Endodermal cell (in vitro differentiated cells): ENCODE data around the gene COPG1. TPM values are rescaled to one million over a fixed set of nuclear protein-coding genes. Genes with fewer than 3 reads are reported as not detected.

Experiments used
- DNase-seq: peaks from one replicate; pipeline ENCODE4 v3.0.0-alpha.2; 2017
- H3K27ac ChIP-seq: 2 replicates; pipeline ENCODE4 v1.5.1; 2013; ENCODE audit warnings: mild to moderate bottlenecking, low read depth, low read length, moderate library complexity
- H3K27me3 ChIP-seq: 2 replicates; pipeline ENCODE4 v1.6.1; 2013; ENCODE audit warnings: mild to moderate bottlenecking, low read length, moderate library complexity; ENCODE audit not compliant: insufficient read depth, control insufficient read depth, poor library complexity, severe bottlenecking
- H3K36me3 ChIP-seq: 2 replicates; pipeline ENCODE4 v1.7.0; 2013; ENCODE audit warnings: mild to moderate bottlenecking, low read length, moderate library complexity; ENCODE audit not compliant: control insufficient read depth, insufficient read depth
- H3K4me1 ChIP-seq: one replicate; pipeline ENCODE4 v1.7.0; 2013; ENCODE audit warnings: low read length; ENCODE audit not compliant: control insufficient read depth, insufficient read depth
- H3K4me3 ChIP-seq: 2 replicates; pipeline ENCODE4 v1.5.1; 2013; ENCODE audit warnings: mild to moderate bottlenecking, low read length, moderate library complexity
- H3K9ac ChIP-seq: 2 replicates; pipeline ENCODE4 v1.6.1; 2013; ENCODE audit warnings: mild to moderate bottlenecking, low read length, moderate library complexity; ENCODE audit not compliant: poor library complexity, severe bottlenecking; ENCODE audit errors: extremely low read depth
- H3K9me3 ChIP-seq: 2 replicates; pipeline ENCODE4 v1.6.1; 2013; ENCODE audit warnings: mild to moderate bottlenecking, low read length, moderate library complexity; ENCODE audit not compliant: control insufficient read depth
- H3K27ac Mint-ChIP-seq: 2 replicates; pipeline ENCODE4 v1.8.0; 2020; ENCODE audit warnings: mixed read lengths
- H3K27me3 Mint-ChIP-seq: 2 replicates; pipeline ENCODE4 v1.8.0; 2021; ENCODE audit warnings: mild to moderate bottlenecking, mixed read lengths; ENCODE audit not compliant: insufficient read depth
- H3K36me3 Mint-ChIP-seq: 2 replicates; pipeline ENCODE4 v1.8.0; 2020; ENCODE audit warnings: low read depth, mixed read lengths
- H3K4me1 Mint-ChIP-seq: 2 replicates; pipeline ENCODE4 v1.8.0; 2020; ENCODE audit warnings: mixed read lengths
- H3K4me3 Mint-ChIP-seq: 2 replicates; pipeline ENCODE4 v1.8.0; 2020; ENCODE audit warnings: mild to moderate bottlenecking, moderate library complexity, mixed read lengths
- H3K9me3 Mint-ChIP-seq: 2 replicates; pipeline ENCODE4 v1.8.0; 2020; ENCODE audit warnings: mild to moderate bottlenecking, mixed read lengths
- whole genome bisulfite sequencing, 2 experiments: methylation state at CpG; one replicate each; pipeline versions ENCODE4 v1.1.5 to v1.1.7; 2013; ENCODE audit warnings: missing lambda C conversion rate in 2 of 2, mixed read lengths in 1 of 2; ENCODE audit not compliant: insufficient coverage in 1 of 2, insufficient read length in 1 of 2; 5-methylcytosine and 5-hydroxymethylcytosine counted together
- total RNA-seq, 2 donors: library from RNA; stranded (reverse); fragmentation: NEBNext Ultra II Directional in 1 of 2; extraction: Animal tissue kit (Norgen Biotek cat#: 25700) in 1 of 2; gene quantifications; 2 replicates in 1 of 2; 3 replicates in 1 of 2; pipeline ENCODE4 v1.2.1, GENCODE V29; 2021
- TF ChIP-seq, protein P1 (sequence below): fragments of 200-600 bp; sonication (generic); conservative IDR thresholded peaks from 2 replicates; pipeline ENCODE4 v1.5.0; 2021; ENCODE audit warnings: antibody characterized with exemption, mild to moderate bottlenecking

The COPG1 gene
- total RNA-seq, 2 donors from 2014 or later = 151 to 193 TPM

DNA sequence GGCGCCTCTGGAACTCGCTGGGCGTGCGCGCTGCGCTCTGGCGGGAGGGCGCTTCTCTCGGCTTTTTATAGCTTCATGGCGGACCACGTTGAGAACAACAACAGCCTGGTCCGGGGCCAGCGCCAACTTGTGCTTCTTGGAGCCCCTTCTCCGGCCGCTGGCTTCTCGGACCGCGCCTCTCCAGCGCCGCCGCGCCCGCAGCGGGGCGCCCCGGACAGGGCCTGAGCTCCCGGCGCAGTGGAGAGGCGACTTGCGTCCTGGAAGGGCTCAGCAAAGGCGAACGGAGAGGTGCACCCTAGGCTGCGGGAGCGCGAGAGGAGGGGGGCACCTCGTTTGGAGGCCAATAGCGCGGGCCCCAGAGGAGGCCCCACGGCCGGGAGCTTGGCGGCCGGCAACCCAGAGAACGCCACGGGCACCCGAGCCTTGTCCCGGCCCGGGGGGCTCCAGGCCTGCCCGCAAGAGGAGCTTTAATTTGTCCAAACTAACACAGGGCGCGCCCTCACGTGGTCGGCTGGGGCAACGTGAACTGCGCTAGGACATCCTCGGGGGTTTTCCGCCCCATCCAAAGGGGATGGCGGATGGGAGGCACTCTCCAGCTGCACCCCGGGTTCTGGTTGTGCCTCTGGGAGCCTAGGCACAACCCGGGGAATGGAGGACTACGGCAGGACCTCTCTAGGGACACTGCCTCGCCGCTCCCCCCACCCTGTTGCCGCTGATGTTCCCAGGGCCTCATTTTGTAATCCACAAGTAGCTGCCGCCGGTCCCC, 67.0 kb downstream of the COPG1 start:
- Mint-ChIP-seq H3K27me3 (no peaks in the 10 kb centered on the region), H3K4me1 (peaks cover 4% of the 10 kb centered on the region), H3K4me3 (peak overlapping the region; percentile 89), H3K9me3 (no peaks in the 10 kb centered on the region), H3K27ac (no peak overlapping the region), H3K36me3 (peaks cover 15% of the 10 kb centered on the region)
- Histone ChIP-seq H3K9me3 (no peaks in the 10 kb centered on the region), H3K27me3 (no peaks in the 10 kb centered on the region), H3K4me1 (no peaks in the 10 kb centered on the region), H3K9ac (peak overlapping the region; percentile 87), H3K27ac (no peak overlapping the region), H3K4me3 (peak overlapping the region; percentile 82), H3K36me3 (peaks cover 5% of the 10 kb centered on the region)
- 1 to 3% methylated on average over 21 to 65 of the region's 65 CpGs for WGBS, 2 experiments
- peak; percentile 96 for DNase-seq
- TF ChIP-seq, protein P1, sequence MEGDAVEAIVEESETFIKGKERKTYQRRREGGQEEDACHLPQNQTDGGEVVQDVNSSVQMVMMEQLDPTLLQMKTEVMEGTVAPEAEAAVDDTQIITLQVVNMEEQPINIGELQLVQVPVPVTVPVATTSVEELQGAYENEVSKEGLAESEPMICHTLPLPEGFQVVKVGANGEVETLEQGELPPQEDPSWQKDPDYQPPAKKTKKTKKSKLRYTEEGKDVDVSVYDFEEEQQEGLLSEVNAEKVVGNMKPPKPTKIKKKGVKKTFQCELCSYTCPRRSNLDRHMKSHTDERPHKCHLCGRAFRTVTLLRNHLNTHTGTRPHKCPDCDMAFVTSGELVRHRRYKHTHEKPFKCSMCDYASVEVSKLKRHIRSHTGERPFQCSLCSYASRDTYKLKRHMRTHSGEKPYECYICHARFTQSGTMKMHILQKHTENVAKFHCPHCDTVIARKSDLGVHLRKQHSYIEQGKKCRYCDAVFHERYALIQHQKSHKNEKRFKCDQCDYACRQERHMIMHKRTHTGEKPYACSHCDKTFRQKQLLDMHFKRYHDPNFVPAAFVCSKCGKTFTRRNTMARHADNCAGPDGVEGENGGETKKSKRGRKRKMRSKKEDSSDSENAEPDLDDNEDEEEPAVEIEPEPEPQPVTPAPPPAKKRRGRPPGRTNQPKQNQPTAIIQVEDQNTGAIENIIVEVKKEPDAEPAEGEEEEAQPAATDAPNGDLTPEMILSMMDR = peak; percentile 73

DNA sequence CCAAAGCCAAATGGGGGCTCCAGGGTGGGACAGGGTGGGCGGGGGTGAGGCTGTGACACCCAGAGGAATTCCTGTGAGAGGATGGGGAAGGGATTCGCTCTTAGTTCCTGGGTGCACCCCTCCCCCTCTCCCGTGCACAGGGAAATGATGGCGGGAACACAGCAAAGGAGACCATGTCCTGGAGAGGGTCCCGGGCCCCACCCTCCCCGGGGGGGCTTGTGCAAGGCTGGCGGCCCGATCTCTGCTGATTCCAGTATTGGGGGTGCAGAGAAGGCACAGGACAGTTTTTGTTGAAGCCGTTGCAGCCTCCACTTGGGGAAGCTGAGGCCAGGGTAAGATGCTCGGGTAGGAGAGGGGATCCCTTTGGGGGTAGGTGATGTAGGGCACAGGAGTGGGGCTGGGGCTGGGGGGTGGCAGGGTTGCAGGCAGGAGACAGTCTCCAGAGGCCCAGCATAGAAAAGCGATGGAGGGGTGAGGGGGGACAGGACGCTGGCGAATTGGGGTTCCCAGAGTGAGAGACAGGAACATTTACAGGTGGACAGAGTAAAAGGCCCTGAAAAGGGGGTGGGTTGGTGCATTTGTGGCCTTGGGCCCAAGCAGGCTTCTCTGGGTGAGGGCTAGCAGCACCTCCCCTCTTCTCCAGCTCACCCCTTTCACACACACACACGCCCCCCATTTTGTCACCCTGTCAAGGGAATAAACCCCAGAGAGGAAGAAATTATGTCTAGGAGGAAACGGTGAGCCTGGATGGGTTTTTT, 67.8 kb downstream of the COPG1 start:
- H3K9me3 Mint-ChIP-seq = no peaks in the 10 kb centered on the region
- Histone ChIP-seq H3K27me3 (no peaks in the 10 kb centered on the region), H3K36me3 (peaks cover 5% of the 10 kb centered on the region), H3K27ac (no peak overlapping the region), H3K4me1 (no peaks in the 10 kb centered on the region), H3K9me3 (no peaks in the 10 kb centered on the region), H3K9ac (no peak overlapping the region), H3K4me3 (peak overlapping the region; percentile 82)
- WGBS, 2 experiments = 56 to 63% methylated on average over 4 to 15 of the region's 15 CpGs
- TF ChIP-seq, protein P1 = no peak
- no peaks in the 10 kb centered on the region for H3K27me3 Mint-ChIP-seq
- no peak for DNase-seq
- H3K4me3 Mint-ChIP-seq = peak overlapping the region; percentile 89
- peaks cover 15% of the 10 kb centered on the region for H3K36me3 Mint-ChIP-seq
- peaks cover 4% of the 10 kb centered on the region for H3K4me1 Mint-ChIP-seq
- H3K27ac Mint-ChIP-seq = no peak overlapping the region

DNA sequence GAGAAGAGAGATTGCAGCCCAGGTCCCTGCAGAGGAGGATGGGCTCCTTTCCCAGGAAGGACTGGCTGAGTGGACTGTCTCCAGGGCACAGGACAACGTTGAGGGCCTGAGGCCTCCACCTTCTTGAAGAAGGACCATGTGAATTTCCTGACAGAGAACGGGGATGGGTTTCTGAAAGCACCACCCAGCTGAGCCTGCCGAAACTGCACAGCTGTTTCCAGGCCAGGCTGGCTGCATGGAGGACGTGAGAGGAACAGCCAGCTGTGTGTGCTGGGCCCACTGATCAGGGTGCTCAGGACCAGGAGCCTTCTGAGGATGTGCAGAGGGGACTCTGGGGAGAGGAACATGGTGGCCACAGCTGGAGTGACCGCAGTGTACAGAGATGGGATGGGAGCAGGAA, 68.4 kb downstream of the COPG1 start:
- 89 to 96% methylated on average over 5 of the region's 5 CpGs for WGBS, 2 experiments
- Histone ChIP-seq H3K27ac (no peak overlapping the region), H3K4me1 (no peaks in the 10 kb centered on the region), H3K27me3 (no peaks in the 10 kb centered on the region), H3K4me3 (no peak overlapping the region), H3K9me3 (no peaks in the 10 kb centered on the region), H3K36me3 (peaks cover 5% of the 10 kb centered on the region), H3K9ac (no peak overlapping the region)
- Mint-ChIP-seq H3K27me3 (no peaks in the 10 kb centered on the region), H3K4me3 (no peak overlapping the region), H3K36me3 (peaks cover 15% of the 10 kb centered on the region), H3K9me3 (no peaks in the 10 kb centered on the region), H3K27ac (no peak overlapping the region), H3K4me1 (peaks cover 4% of the 10 kb centered on the region)
- TF ChIP-seq, protein P1 = no peak
- peak; percentile 42 for DNase-seq
